Measurements from ENCODE around the gene EAF1.
"Not testable (repeated sequence)": the region's sequence is repeated elsewhere in the genome, so short reads cannot be mapped to it uniquely, and the experiment has no call there.

Gene EAF1

DNA sequence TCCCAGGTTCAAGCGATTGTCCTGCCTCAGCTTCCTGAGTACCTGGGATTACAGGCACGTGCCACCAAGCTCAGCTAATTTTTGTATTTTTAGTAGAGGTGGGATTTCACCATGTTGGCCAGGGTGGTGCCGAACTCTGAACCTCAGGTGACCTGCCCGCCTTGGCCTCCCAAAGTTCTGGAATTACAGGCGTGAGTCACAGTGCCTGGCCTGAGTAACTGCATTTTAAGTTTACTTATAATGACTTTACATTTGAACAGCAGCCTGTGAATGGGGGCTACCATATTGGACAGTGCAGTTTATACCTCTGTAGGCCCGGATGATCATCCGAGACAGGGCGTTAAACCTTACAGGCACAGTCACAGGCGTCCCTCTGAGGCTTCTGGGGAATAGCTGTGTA, 24.8 kb downstream of the EAF1 start:
- no peak for DNase-seq (ENCODE audit: low read depth in 2 of 2)

DNA sequence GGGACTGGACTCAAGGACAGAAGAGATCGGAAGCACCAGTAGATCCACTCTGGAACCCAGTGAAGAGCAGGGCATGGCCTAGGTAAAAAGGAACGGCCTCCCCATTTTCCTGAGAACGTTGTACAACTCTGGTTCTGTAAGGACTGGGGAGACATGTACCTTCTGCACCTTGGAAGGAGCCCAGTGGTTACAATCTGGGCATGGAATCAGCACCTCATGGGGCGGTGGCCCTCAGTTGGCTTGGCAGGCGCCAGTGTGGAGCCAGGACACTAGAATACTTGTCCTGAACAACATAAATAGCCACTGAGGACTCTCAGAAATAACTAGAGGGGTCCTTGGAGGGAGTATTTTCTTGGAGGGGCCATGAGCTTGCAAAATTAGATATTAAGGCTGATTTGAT, 25.6 kb downstream of the EAF1 start:
- no peak for DNase-seq (ENCODE audit: low read depth in 2 of 2)

DNA sequence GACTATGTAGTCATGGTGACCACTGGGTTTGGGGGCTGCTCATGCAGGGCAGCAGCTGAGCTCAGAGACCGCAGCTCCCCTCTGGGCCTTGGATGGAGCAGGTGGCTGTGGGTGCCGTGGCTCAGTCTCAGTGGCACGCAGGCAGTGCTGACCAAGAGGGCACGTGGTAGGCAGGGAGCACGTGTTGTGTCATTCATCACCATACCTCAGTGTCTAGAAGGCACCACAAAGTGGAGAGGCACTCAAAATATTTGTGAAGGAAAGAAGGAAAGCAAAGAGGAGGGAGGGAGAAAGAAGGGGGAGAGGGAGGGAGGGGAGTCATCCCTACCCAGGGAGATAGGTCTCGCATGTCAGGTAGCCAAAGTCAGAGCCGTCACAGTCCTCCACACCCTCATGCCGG, 26.1 kb downstream of the EAF1 start:
- DNase-seq (ENCODE audit: low read depth in 2 of 2): no peak

DNA sequence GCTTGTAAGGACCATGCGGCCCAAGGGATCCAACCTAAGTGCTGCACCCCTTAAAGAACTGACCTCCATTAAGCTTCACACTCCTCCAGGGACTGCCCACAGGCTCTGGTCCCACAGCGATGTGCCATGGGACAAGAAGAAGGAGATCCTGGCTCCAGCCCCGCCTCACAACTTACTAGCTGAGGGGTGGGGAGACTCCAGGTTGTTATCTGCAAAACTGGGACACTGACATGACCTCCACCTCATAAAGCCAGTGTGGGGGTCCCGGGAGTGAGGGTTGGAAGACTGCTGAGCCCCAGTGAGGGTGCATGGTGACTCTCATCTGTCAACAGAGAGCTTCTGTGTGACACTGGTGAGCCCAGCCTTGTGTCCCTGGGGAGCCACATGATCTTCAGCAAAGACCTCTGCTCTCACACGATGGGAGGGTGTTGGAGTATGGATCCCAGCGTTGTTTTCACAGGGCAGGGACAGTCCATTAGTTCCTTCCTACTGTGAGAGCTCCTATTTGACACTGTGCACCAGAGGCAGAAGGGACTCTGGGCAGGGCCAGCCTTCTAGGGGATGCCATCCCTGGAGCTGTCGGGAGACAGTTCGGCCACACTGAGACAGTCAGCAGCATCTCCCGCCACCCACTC, 26.7 kb downstream of the EAF1 start:
- no peak for DNase-seq (ENCODE audit: low read depth in 2 of 2)

DNA sequence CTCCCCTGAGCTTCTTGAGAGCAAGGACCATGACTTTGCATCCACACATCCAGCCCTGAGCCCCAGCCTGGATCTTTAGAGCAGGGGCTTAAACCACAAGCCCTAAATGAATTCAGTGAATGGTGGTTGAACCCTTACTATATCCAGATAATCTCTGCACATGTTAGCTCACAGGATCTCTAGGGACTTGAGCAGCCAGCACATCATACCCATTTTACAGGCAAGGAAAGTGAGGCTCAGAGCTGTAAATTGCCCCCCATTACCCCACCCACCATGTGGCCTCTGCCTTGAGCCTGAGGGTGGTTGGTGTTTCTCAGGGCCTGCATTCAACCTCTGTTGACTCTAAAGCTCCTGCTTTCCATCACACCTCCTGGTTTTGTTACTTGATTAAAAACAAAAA, 27.6 kb downstream of the EAF1 start:
- no peak for DNase-seq (ENCODE audit: low read depth in 2 of 2)

DNA sequence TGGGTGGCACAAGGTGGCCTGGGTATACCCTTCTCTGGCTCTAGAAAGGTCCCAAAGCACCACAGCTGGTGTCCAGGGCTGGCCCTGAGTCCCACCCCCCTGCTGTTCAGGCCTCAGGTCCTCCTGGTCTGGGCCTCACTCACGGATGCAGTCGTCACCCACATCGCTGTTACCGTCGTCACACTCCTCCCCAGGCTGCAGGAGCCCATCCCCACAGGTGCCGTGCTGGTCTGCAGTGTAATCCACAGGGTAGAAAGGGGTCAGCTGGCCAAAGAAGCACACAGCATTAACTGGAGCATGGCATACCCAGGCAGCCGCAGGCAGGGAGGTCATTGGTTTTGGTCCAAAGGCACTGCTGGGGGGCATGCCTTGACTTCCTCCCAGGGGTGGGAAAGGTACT, 28.4 kb downstream of the EAF1 start:
- no peak for DNase-seq (ENCODE audit: low read depth in 2 of 2)

DNA sequence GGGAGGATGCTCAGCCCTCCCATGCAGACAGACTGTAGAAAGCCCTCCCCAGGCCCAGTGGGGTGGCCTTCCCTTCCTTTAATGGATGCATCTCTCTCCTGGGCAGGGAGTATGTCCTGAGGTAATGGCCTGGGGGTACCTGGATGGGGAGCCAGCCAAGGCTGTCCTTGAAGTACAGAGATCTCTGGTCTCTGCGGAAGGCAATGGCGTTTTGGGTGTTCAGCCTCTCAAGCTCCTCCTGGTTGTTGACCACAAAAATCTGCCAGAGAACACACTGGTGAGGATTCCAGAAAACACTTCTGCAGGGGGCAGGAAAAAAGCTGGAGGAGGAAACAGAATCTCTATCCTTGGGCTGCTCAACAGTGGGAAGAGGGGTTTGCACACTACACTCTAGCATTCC, 28.9 kb downstream of the EAF1 start:
- no peak for DNase-seq (ENCODE audit: low read depth in 2 of 2)

DNA sequence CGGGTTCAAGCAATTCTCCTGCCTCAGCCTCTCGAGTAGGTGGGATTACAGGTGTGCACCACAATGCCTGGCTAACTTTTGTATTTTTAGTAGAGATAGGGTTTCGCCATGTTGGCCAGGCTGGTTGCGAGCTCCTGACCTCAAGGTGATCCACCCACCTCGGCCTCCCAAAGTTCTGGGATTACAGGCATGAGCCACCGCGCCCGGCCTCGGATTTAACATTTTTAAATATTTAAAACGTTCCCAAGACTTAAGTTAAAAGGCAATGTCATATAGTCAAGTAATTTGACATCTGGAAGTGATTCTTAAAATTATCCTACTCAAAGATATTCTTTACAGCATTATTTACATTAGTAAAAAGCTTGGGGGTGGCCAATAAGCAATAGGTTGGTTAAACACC, 29.5 kb downstream of the EAF1 start:
- not testable (repeated sequence) for DNase-seq (ENCODE audit: low read depth in 2 of 2)

DNA sequence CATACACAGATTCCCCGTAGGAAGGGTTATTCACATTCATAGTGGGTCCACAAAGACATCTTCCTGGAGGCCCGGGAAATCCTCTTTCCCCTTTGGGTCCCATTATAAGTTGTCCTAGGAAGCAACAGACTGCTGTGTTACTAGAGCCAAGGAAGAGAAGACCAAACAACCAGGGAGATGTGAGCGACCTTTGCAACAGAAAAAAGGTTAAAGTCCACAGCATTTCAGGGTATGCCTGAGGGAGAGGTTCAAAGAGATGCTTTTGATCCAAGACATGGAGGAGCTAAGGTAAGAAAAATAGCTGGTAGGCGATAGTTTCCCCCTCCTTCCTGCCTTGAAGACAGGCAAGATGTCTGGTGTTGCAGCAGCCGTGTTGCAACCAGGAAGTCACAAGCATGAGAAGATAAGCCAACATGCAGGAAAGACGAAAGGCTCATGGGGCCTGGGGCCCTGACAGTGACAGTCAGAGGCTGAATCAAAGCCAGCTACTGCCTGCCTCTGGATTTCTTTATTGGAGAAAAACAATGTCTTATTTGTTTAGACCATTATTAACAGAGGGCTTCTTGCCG, 30.9 kb downstream of the EAF1 start:
- DNase-seq (ENCODE audit: low read depth in 2 of 2): no peak

DNA sequence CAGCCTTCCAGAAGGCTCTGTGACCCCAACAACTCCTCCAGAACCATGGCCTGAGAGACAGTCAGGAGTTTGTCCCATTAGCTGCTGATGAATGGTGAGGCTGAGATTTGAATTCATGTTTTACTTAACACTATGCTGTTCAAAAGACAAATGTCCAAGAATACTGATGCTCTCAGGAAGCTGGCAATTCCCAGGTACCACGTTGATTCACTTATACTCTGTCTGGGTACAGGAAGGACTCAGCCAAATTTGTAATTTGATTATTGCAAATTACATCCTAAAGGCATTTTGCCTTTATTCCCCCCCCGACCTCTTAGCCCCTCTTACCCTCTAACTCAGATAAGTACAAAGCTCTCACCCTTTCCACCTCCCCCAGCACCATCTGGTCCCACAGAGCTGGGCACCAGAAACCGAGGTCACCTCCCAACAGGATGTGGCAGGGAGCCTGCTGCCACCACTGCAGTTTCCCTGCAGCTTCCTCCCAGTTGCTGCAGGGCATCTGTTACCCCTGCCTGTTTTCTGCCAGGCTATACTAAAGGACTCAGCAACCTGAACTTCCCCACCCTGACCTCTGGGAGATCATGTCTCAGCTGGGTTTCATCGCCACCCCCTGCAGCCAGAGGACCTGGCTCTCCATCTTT, 33.6 kb downstream of the EAF1 start:
- DNase-seq (ENCODE audit: low read depth in 2 of 2): no peak

DNA sequence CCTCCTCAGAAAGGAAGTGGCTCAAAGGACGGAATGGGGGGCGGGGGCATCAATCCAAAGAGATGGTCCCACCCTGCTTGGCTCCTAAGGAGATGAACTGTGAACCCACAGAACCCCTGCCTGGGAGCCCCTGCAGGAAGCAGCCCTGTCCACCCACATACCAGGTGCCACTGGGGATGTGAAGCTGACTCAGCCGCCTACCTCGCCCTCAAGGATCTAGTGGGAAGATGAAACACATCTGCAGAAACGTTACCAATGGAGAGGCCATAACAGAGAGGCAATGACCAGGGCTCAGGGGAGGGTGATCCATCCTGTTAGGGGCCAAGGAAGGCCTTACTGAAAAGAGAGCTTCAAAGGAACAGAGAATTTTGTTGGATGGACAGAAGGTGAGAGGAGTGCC, 35.1 kb downstream of the EAF1 start:
- no peak for DNase-seq (ENCODE audit: low read depth in 2 of 2)

DNA sequence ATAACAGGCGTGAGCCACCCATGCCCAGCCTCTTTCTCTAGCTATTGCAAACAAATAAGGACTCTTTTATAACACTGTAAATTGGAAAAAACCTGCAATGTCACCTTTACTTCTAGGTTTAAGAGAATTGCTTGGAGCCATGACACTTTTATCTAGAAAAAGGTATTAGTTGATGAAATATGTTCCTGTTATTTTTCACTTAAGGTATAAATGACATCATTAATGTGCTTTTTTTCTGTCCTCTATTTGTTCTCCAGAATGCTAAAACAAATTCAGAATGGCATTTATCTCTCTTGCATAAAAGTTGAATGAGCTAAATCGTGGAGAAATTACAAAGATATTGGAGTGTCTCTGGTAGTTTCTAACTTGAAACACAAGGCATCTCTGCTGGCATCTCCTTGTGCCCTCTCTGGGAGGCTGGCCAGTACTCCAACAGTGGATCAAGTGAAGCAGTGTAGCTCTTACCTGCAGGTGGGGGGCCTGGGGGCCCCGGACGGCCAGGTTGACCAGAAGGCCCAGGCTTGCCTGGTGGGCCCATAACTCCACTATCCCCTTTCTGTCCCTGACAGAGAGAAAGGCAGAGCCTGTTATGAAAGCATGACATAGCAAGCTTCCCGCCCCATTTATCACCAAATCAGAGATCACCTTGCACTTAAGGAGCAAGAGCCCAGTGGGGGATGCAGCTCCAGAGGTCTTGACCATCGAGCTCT, 38.6 kb downstream of the EAF1 start:
- DNase-seq (ENCODE audit: low read depth in 2 of 2): no peak

DNA sequence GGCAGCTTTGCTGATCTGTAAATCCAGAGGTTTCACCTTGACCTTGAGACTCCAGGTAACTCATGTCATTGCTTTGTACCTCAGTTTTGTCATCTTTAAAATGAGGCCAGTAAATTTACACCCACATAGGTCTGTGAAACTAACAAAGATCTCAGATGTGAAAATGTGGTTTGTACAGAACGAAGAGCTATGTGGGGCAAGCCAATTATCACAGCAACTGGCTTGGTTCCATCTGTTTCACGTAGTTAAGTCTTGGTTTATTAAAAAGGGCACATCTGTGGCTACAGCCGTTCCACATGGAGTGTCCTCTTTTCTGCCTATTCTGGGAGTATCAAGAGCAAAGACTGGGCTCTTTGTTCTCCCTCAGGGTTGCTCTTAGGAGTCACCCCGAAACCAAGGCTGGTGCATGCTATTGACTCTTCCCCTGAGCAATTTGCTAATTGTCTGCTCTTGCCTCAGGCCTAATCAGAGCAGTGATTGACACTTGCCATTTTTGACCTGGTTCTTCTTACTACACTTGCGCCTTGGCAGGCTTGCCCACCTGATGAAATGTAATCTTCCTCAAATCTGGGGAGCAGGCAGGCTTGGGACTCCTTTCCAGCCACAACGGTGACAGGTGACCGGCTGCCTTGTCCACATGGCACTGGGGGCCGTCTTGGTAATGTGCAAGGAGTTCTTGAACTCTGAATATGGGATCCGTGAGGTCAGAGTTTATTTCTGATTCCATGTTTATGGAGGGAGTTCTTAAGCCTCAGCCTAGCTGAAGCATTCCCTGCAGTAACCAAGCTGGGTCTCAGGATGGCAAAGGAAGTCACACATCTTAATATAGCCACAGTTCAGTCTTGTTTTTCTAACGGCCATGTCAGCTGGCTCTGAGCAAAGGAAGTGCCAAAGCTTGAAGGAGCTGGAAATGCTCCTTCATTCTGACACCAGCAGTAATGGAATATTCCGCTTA, 40.1 kb downstream of the EAF1 start:
- no peak for DNase-seq (ENCODE audit: low read depth in 2 of 2)

DNA sequence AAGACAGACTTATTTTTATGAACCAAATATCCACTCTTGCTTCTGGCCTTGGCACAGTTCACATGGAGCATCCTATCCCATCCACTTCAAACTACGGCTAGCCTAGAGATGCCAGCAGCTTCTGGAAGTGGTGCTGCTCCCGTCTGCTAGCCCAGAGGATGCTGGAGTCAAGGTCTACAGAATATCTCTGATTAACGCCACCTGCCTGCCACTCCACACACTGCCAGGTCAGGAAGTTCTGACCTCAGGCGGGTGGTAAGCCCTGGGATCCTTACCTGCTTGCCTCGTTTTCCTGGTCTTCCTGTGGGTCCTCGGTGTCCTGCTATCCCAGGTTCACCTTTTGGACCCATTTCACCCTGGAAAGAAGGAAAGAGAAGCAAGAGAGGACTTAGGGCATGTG, 42.9 kb downstream of the EAF1 start:
- no peak for DNase-seq (ENCODE audit: low read depth in 2 of 2)

DNA sequence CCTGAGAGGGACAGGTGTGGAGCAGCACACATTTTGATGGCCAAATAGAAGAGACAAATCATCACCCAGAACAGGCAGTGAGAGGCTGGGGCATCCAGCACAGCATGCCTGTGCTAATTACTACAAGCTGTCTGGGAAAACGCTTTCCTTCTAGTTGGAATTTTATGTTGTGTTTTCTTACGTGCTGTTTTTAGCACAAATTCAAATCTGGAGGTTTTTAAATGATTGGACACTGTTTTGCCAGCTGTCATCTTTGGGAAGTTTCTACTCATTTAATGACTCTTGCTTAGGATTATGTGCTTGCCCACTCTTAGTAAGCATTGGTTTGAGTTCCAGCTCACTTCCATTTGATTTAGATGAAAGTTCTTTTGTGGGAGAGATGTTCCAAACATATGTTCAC, 43.5 kb downstream of the EAF1 start:
- no peak for DNase-seq (ENCODE audit: low read depth in 2 of 2)

DNA sequence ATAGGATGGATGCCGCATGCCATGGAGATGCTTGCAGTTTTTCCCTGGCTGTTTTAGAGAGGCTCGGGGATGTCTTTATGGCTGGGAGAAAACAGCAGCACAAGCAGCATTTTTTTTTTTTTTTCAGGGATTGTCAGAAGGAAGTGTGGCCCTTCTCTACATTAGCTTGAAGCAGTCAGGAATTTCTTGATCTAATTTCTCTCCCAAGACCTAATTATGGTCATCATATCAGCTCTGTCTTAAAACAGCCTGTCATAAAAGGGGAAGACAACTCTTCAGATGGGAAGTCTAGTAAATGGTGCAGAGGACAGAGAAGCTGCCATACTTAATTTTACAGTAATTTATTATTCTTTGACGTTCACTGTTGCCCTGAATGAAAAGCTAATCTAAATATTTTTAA, 44.5 kb downstream of the EAF1 start:
- no peak for DNase-seq (ENCODE audit: low read depth in 2 of 2)

DNA sequence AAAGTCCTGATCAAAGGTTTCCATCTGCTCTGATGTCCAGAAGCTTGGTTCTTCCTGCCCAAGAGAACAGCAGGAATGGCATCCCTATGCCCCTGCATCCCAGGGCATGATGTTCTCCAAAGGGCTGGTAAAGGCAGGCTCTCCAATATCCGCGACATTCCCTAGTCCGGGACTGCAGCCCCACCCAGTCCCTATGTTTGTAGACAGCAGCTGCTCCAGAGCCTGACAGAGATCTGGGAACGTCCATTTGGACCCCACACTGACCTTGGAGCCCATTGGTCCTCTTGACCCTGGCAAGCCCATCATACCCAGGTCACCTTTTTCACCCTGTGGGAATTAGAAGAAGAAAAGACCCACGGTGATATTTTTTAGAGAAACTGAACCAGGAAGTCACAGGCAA, 47.8 kb downstream of the EAF1 start:
- no peak for DNase-seq (ENCODE audit: low read depth in 2 of 2)

DNA sequence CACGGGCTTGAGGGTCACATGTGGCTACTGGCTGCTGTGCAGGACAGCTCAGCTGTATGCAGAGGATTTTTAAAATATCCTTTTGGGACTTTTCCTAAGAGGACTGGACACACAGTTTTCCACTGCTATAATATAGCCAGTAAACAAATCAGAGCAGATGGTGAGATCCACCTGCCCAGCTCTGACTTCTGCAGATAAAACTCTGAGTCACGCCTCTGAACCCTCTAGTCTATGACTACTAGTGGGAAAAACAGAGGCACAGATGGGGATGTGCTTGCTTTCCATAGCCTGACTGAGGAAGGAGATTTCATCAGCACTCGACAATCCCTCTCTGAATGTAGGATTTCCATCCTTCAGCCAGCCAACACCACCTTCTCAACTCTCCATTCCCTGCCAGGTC, 49.0 kb downstream of the EAF1 start:
- no peak for DNase-seq (ENCODE audit: low read depth in 2 of 2)

DNA sequence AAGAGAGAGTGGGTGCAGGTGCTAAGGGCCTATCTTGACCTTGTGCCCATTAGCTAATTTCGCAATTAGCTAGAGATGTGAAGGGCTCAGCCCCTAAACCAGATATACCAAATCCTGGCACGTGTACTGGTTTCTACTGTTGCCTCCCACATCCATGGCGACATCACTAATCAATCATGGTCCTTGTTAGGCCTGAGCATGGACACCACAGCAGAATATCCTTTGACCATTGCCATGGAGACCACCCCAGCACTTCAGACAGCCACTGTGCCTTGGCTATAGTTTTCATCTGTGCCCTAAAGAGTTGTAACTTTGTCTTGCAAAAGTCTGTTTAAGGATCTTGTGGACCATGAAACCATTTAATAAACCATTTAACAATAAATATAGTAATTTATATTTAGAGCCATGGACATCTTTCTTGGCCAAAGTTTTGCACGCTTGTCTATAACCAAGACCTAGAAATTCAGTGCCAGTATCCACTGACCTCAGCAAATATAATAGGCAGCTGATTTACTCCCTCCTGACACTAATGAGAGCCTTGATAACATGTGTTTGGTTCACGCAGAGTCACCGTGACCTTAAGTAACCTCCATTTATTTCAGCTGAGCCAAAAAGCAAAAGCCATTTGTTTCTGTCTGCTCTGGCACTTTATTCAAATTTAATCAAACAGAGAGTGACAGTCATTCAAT, 50.7 kb downstream of the EAF1 start:
- DNase-seq (ENCODE audit: low read depth in 2 of 2): no peak

DNA sequence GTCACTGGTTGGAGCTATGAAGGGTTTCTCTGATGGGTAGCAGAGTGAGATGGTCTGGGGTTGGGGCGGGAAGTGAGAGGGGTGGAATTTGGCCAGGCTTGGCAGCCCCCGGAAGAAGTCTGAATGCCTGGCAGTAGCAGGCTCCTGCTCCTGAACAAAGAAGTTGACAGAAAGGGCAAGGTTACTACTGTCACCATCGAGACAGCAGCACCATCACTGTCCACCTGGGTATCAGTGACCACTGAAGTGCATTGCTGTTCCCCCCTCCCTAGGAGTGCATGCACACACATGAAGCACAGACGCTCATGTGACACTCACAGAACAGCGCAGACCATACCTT, 51.2 kb downstream of the EAF1 start:
- DNase-seq (ENCODE audit: low read depth in 2 of 2): no peak

DNA sequence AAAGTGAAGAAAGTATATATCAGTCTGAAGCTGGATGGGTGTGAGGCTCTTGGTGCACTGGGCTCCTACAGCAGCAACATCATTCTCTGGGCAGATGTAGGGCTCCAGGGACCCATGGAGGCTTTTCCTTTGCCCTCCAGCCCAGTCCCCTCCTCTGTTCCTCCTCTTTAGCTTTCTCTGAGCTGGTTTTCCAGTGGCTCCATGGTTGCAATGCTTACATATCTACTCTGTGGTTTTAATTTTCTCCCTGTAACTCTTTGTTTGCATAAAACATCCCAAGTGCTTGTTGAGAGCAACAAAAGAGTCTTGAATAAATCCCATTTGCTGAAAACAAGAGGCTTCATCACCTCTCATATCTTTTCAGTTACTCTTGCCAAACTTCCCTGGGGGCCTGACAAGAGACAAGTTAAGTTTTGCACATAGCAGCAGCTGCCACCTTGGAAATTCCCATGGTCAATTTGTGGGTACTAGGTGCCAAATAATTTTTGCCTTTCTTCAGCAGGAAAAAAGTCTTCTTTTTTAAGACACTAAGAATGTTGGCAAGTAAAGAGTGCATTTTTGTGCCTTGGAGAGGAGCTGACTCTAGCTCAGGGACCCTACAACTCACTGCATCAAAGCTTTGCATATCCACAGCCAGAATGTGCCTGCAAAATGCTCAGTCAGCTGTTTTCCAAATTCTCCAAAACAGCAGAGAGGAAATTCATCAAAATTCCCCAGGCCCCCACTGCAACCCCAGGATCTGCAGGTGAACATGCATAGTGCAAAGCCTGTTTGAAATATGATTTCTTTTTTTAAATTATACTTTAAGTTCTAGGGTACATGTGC, 52.2 kb downstream of the EAF1 start:
- no peak for DNase-seq (ENCODE audit: low read depth in 2 of 2)
